Transverse colon (tissue), 4 donors: ENCODE measurements around the gene TSPAN9.

Experiments used
- POLR2AphosphoS5 ChIP-seq, 3 donors: sonication (generic); formaldehyde crosslinking; IDR thresholded peaks; one replicate each; pipeline ENCODE4 v1.6.1; 2016; ENCODE audit warnings: antibody characterized with exemption in 3 of 3
- TF ChIP-seq, protein P1 (sequence below), 5 experiments: fragments of 200-600 bp in 3 of 5; fragments of 450-650 bp in 2 of 5; sonication (generic) in 3 of 5; IDR thresholded peaks; 1 replicate in 2 of 5; 2 replicates in 3 of 5; pipeline ENCODE4 v1.5.1; 2016 to 2017; ENCODE audit warnings: antibody characterized with exemption in 5 of 5, inconsistent platforms in 3 of 5, mild to moderate bottlenecking in 2 of 5, moderate library complexity in 1 of 5

GRCh38 chr12:3103806-3104205 is 26.6 kb downstream of the TSPAN9 start:
- TF ChIP-seq, protein P1, sequence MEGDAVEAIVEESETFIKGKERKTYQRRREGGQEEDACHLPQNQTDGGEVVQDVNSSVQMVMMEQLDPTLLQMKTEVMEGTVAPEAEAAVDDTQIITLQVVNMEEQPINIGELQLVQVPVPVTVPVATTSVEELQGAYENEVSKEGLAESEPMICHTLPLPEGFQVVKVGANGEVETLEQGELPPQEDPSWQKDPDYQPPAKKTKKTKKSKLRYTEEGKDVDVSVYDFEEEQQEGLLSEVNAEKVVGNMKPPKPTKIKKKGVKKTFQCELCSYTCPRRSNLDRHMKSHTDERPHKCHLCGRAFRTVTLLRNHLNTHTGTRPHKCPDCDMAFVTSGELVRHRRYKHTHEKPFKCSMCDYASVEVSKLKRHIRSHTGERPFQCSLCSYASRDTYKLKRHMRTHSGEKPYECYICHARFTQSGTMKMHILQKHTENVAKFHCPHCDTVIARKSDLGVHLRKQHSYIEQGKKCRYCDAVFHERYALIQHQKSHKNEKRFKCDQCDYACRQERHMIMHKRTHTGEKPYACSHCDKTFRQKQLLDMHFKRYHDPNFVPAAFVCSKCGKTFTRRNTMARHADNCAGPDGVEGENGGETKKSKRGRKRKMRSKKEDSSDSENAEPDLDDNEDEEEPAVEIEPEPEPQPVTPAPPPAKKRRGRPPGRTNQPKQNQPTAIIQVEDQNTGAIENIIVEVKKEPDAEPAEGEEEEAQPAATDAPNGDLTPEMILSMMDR (IDR thresholded peaks at IDR 0.05): no peak
- no peak for TF ChIP-seq POLR2AphosphoS5 (IDR thresholded peaks at IDR 0.05)
